Testis (tissue), 3 donors: ENCODE measurements around the gene NPTN. TPM values are rescaled to one million over a fixed set of nuclear protein-coding genes. Genes with fewer than 3 reads are reported as not detected.

Source experiments
- DNase-seq: peaks from one replicate; pipeline ENCODE4 v3.0.0-alpha.2; 2019
- H3K27ac ChIP-seq, 2 donors: fragments of 200-600 bp; sonication (generic); one replicate each; pipeline ENCODE4 v1.5.1; 2019
- H3K27me3 ChIP-seq: fragments of 200-600 bp; sonication (generic); one replicate; pipeline ENCODE4 v1.5.1; 2019
- H3K36me3 ChIP-seq: fragments of 200-600 bp; sonication (generic); one replicate; pipeline ENCODE4 v1.5.1; 2017; ENCODE audit warnings: low read depth; ENCODE audit errors: missing control alignments
- H3K4me1 ChIP-seq: fragments of 200-600 bp; sonication (generic); one replicate; pipeline ENCODE4 v1.5.1; 2019
- H3K4me3 ChIP-seq, 2 donors: fragments of 200-600 bp; sonication (generic); one replicate each; pipeline ENCODE4 v1.5.1; 2017 to 2019
- H3K9me3 ChIP-seq: fragments of 200-600 bp; sonication (generic); one replicate; pipeline ENCODE4 v1.5.1; 2017
- POLR2A ChIP-seq: fragments of 450-650 bp; IDR thresholded peaks from one replicate; pipeline ENCODE4 v1.6.1; 2017; ENCODE audit warnings: antibody characterized with exemption, mild to moderate bottlenecking, moderate library complexity
- WGBS, 2 donors: methylation state at CpG; one replicate each; pipeline ENCODE4 v1.1.5; 2018; 5-methylcytosine and 5-hydroxymethylcytosine counted together
- intact Hi-C: fragments of 100-400 bp; cut with DNase I; formaldehyde crosslinking; loops from one replicate; pipeline ENCODE4 v1.15.1; 2023; ENCODE audit warnings: low total_unique reads
- polyA plus RNA-seq: library from polyadenylated mRNA; stranded (reverse); fragments of 350-450 nt; fragmentation: Illumina TruSeq; extraction: RNeasy Lipid Tissue Mini Kit (QIAGEN cat#74804); gene quantifications from one replicate; pipeline ENCODE4 v1.2.3, GENCODE V29; 2014; ENCODE audit warnings: low read depth, low replicate concordance; ENCODE audit not compliant: insufficient read depth
- total RNA-seq, 2 donors: library from RNA; depleted of rRNA; stranded (reverse); fragments of >200 nt; gene quantifications; one replicate each; pipeline ENCODE4 v1.2.3, GENCODE V29; 2016
- TF ChIP-seq, protein P1 (sequence below), 3 experiments: fragments of 450-650 bp in 2 of 3; fragments of 200-600 bp in 1 of 3; sonication (generic) in 1 of 3; IDR thresholded peaks; one replicate each; pipeline ENCODE4 v1.5.1; 2016 to 2019; ENCODE audit warnings: antibody characterized with exemption in 3 of 3, mild to moderate bottlenecking in 2 of 3, moderate library complexity in 1 of 3

NPTN gene
- total and polyA plus RNA-seq, 3 donors from 2014 or later = 177 to 256 (median 180) TPM

DNA sequence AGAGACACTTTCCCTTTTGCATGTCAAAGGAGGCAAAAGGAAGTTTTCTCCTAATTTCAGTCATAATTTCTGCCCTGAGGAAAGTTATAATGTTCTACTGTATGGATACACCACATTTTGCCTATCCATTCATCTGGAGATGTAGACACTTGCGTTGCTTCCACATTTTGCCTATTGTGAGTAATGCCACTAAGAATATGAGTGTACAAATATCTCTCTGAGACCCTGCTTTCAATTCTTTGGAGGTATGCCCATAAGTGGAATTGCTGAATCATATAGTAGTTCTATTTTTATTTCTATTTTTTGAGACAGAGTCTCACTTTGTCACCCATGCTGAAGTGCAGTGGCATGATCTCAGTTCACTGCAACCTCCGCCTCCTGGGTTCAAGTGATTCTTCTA is 47.4 kb upstream of the NPTN start:
- Histone ChIP-seq H3K27ac (no peak overlapping the region), H3K36me3 (no peaks in the 10 kb centered on the region), H3K9me3 (no peaks in the 10 kb centered on the region), H3K4me3 (no peak overlapping the region), H3K27me3 (no peaks in the 10 kb centered on the region), H3K4me1 (peaks cover 11% of the 10 kb centered on the region)
- DNase-seq = no peak
- intact Hi-C loops = no loop called here
- TF ChIP-seq POLR2A = no peak
- TF ChIP-seq, protein P1, sequence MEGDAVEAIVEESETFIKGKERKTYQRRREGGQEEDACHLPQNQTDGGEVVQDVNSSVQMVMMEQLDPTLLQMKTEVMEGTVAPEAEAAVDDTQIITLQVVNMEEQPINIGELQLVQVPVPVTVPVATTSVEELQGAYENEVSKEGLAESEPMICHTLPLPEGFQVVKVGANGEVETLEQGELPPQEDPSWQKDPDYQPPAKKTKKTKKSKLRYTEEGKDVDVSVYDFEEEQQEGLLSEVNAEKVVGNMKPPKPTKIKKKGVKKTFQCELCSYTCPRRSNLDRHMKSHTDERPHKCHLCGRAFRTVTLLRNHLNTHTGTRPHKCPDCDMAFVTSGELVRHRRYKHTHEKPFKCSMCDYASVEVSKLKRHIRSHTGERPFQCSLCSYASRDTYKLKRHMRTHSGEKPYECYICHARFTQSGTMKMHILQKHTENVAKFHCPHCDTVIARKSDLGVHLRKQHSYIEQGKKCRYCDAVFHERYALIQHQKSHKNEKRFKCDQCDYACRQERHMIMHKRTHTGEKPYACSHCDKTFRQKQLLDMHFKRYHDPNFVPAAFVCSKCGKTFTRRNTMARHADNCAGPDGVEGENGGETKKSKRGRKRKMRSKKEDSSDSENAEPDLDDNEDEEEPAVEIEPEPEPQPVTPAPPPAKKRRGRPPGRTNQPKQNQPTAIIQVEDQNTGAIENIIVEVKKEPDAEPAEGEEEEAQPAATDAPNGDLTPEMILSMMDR (IDR thresholded peaks at IDR 0.05) = no peak
- WGBS, 2 donors = 94 to 99% methylated on average over 2 of the region's 2 CpGs

DNA sequence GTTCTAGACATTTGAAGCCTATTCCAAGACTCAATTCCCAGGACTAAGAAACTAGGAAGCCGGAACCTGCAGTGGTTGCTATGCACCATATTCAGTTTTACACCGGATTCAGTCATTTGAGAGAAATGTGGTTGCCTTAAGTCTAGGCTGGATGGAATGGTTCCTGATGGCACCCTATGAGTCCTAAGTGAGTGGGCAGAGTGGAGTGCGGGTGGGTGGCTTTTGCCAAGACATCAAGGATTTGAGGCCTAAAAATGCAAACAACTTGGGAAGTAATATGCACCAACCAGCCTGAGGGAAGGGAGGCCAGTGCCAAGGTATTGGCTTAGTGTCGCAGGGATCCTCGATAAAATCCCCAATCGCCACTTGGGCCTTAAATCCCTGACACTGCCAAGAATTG is 46.8 kb upstream of the NPTN start:
- Histone ChIP-seq H3K36me3 (no peaks in the 10 kb centered on the region), H3K27me3 (no peaks in the 10 kb centered on the region), H3K4me1 (peaks cover 9% of the 10 kb centered on the region), H3K4me3 (no peak overlapping the region), H3K9me3 (no peaks in the 10 kb centered on the region), H3K27ac (no peak overlapping the region)
- WGBS, 2 donors = 81 to 87% methylated on average over 6 of the region's 6 CpGs
- intact Hi-C loops = no loop called here
- no peak for DNase-seq
- TF ChIP-seq POLR2A = no peak
- TF ChIP-seq, protein P1 (IDR thresholded peaks at IDR 0.05) = no peak

DNA sequence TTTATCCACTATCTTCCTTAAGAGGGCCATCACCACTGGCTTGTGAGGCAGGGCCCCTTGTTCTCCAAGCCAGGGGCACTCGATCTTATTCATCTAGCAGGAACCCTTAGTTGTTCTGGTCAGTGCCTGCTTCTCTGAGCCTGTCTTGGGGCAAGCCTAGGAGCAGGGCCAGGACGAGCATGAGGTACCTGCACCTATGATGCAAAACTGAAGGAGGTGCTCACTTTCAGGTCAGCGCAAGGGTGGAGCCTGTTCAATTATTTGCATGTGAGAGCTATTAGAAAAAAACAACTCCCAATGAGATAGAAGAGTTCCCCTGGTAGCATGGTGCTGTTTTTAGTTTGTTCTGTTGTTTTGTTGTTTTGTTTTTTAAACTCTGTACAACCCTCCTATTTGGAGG is 46.0 kb upstream of the NPTN start:
- WGBS, 2 donors = 86 to 93% methylated on average over 3 of the region's 3 CpGs
- Histone ChIP-seq H3K27ac (no peak overlapping the region), H3K4me1 (peaks cover 9% of the 10 kb centered on the region), H3K4me3 (no peak overlapping the region), H3K36me3 (no peaks in the 10 kb centered on the region), H3K9me3 (no peaks in the 10 kb centered on the region), H3K27me3 (no peaks in the 10 kb centered on the region)
- intact Hi-C loops = no loop called here
- TF ChIP-seq, protein P1 (IDR thresholded peaks at IDR 0.05) = no peak
- no peak for TF ChIP-seq POLR2A
- DNase-seq = no peak

DNA sequence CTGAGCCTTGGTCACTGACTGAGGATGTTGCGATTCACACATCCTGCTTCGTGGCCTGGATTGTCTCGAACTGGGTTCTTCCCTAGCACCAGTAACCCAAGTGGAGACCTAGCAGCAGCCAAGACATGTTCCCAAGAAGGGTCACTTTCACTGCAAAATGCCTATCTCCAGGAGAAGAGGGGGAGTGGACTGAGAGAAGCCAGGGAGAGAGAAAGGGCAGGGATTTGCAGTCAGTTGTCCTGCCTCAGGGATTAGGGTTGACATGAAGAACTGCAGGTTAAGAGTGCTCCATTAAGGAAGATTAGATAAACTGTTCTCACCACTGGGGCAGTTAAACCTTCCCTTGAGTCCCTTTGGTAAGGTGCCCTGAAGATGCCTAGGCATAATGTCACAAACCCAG is 45.3 kb upstream of the NPTN start:
- Histone ChIP-seq H3K4me1 (peaks cover 5% of the 10 kb centered on the region), H3K36me3 (no peaks in the 10 kb centered on the region), H3K4me3 (no peak overlapping the region), H3K27ac (no peak overlapping the region), H3K9me3 (no peaks in the 10 kb centered on the region), H3K27me3 (no peaks in the 10 kb centered on the region)
- 65 to 87% methylated on average over 3 of the region's 3 CpGs for WGBS, 2 donors
- TF ChIP-seq POLR2A = no peak
- TF ChIP-seq, protein P1 (IDR thresholded peaks at IDR 0.05) = no peak
- DNase-seq = no peak
- intact Hi-C loops = no loop called here

DNA sequence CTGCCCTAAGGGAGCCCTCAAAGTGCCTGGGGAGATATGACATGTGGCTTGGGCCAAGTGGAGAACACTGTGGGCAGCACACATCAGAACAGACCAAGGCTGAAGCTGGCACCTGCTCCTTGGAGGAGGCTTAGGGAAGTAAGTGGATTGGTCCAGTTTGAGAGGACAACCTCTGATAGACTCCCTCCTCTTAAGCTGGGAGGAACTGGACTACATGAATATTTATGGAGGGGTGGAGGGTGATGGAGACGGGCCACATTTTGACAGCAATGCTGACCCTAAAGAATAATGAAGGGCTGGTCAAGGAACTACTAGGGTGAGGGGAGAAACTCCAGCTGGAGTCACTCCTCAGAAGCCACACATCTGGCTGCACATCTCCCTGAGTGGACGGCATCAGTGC is 44.5 kb upstream of the NPTN start:
- no peaks in the 10 kb centered on the region for H3K36me3 ChIP-seq
- TF ChIP-seq, protein P1 (IDR thresholded peaks at IDR 0.05) = no peak
- no peak for TF ChIP-seq POLR2A
- WGBS, 2 donors = 80 to 91% methylated on average over 2 of the region's 2 CpGs
- H3K4me1 ChIP-seq = peaks cover 2% of the 10 kb centered on the region
- H3K4me3 ChIP-seq = no peak overlapping the region
- intact Hi-C loops = no loop called here
- no peak for DNase-seq
- no peak overlapping the region for H3K27ac ChIP-seq
- no peaks in the 10 kb centered on the region for H3K27me3 ChIP-seq
- H3K9me3 ChIP-seq = no peaks in the 10 kb centered on the region
